HG03139 (cell line): ENCODE data around the gene FOXL3.
"Not testable (repeated sequence)": the region's sequence is repeated elsewhere in the genome, so short reads cannot be mapped to it uniquely, and the experiment has no call there.

Source experiments
- ATAC-seq: cut with Tn5 transposase; IDR thresholded peaks from one replicate; pipeline ENCODE4 v1.9.1; 2021; ENCODE audit not compliant: unreplicated experiment

FOXL3 gene

GRCh38 chr7:254337-255037 is 35.5 kb upstream of the FOXL3 start:
- ATAC-seq, result no peak

GRCh38 chr7:255038-255435 is 34.9 kb upstream of the FOXL3 start:
- no peak for ATAC-seq

- ATAC-seq, result no peak
Measured at GRCh38 chr7:255721-256361, 34.1 kb upstream of the FOXL3 start.

DNA sequence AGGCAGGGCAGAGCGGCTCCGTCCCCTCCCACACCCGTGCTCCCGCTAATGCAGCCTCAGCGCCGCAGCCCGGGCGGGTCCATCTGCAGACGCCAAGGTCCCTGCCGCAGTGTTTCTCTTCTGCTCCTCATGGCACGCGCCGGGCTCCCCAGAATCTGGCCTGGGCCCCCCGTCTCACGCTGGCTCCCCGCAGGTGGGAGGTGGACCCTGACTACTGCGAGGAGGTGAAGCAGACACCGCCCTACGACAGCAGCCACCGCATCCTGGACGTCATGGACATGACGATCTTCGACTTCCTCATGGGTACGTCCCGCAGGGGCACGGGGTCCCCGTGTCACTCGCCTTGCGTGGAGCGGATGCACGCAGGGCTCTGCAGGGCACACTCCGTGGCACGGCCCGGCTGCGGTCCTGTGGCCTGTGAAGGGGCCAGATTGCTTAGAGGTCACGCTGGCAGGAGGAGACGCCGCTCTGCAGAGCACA is 33.5 kb upstream of the FOXL3 start:
- ATAC-seq, result no peak

DNA sequence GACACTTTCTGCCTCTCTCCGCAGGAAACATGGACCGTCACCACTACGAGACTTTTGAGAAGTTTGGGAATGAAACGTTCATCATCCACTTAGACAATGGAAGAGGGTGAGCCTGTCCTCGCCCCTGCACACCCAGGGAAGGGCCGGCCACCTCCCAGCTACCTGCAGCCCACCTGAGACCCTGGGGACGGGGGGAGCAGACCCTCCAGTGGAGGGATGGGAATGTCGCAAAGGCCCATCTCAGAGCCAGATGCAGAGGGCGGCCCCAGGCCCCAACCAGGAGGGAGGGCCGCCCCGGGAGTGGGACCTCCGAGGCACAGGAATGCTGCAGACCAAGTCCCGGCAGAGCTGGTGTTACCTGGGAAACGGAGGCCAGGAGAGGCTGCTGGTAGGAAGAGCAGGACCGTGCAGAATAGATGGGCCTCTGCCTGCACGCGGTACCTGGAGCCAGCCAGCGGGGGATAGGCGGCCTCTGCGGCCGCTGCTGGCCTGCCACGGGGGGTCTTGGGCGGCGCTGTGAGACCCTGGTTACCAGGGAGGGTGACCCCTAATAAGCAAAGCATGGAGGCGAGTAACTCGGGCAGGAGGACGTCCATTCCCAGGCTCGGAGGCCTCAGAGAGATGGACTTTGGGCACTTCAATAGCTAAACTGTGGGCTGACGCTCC is 32.9 kb upstream of the FOXL3 start:
- ATAC-seq, result no peak

GRCh38 chr7:257647-257992 is 32.4 kb upstream of the FOXL3 start:
- ATAC-seq, result no peak

- ATAC-seq, result no peak
Measured at GRCh38 chr7:258476-259190, 31.3 kb upstream of the FOXL3 start.

- ATAC-seq, result no peak
Measured at GRCh38 chr7:259191-259505, 30.8 kb upstream of the FOXL3 start.

DNA sequence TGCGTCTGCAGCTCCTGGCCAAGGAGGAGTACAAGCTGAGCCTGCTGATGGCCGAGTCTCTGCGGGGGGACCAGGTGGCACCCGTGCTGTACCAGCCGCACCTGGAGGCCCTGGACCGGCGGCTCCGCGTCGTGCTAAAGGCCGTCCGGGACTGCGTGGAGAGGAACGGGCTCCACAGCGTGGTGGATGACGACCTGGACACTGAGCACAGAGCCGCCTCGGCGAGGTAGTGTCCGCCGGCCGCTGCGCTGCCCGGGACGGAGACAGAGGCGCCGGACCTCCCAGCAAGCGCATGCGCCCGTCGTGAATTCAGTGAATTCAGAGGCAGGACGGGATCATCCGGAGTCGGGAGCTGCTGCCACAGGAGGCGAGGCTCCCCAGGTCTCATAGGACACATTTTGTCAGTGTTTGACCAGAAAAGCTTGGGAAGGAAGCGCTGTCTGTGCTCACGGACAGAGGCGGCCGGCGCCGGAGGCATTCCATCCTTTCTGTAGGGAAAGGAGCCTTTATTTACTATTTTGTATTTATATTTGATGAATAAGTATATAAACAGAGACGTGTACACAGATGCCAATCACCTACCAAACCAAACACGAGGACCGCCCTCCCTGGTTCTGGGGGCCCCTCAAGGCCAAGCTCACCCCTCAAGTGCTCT is 30.1 kb upstream of the FOXL3 start:
- no peak for ATAC-seq

GRCh38 chr7:260441-261281 is 29.3 kb upstream of the FOXL3 start:
- no peak for ATAC-seq

DNA sequence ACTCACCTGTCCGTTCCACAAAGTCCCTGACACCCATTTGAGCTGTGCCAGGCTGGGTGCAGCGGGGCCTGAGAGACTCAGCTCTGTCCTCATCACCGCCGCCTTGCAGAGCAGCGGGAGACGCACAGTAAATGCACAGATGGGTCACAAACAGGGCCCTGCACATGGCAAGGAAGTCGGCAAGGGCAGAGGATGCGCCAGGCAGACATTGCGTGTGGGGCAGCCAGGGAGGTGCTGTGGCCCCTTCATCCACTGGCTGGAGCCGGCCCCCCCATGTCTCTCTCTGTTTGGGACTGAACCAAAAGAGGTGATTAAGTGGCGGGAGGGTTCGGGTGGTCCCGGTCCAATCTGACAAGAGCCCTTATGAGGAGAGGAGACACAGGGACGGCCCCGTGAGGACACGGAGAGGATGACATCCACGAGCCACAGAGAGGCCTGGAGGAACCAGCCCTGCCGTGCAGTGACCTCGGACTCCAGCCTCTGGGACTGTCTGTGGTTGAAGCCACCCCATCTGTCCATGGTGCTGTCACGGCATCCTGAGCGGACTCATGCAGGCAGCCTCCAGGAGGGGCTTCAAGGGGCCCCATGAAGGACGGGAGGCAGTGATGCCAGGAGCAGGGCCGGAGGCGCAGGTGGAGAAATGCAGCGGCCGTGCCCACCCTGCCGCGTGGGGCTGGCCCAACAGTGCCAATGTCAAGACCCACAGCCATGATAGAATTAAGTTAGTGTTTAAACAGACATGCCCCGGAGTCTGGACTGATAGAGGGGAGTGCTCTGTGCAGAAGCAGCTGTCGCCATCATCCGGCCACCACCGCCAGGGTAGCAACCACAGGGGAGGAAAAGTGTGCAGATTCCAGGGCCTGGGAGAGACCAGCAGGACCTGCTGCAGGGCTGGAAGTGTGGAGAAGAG is 28.4 kb upstream of the FOXL3 start:
- no peak for ATAC-seq

- no peak for ATAC-seq
Measured at GRCh38 chr7:262251-262572, 27.8 kb upstream of the FOXL3 start.

- not testable (repeated sequence) for ATAC-seq
Measured at GRCh38 chr7:262631-263311, 27.2 kb upstream of the FOXL3 start.

DNA sequence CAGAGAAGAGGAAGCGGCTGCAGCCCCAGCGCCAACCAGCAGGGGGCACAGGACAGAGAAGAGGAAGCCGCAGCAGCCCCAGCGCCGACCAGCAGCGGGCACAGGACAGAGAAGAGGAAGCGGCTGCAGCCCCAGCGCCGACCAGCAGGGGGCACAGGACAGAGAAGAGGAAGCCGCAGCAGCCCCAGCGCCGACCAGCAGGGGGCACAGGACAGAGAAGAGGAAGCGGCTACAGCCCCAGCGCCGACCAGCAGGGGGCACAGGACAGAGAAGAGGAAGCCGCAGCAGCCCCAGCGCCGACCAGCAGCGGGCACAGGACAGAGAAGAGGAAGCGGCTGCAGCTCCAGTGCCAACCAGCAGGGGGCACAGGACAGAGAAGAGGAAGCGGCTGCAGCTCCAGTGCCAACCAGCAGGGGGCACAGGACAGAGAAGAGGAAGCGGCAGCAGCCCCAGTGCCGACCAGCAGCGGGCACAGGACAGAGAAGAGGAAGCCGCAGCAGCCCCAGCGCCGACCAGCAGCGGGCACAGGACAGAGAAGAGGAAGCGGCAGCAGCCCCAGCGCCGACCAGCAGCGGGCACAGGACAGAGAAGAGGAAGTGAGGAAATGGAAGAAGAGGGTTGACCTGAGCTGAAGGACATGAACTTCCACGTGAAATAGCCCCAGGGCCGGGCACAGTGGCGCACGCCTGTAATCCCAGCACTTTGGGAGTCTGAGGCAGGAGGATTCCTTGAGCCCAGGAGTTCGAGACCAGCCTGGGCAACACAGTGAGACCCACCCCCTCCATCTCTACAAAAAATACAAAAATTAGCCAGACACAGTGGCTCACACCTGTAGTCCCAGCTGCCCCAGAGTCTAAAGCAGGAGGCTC is 26.3 kb upstream of the FOXL3 start:
- ATAC-seq, result not testable (repeated sequence)

GRCh38 chr7:264541-265191 is 25.3 kb upstream of the FOXL3 start:
- ATAC-seq, result no peak

GRCh38 chr7:265192-265997 is 24.6 kb upstream of the FOXL3 start:
- ATAC-seq, result no peak
